GM12892 (cell line): ENCODE results near the gene PPP2R3B.

ENCODE experiments used
- POLR2A ChIP-seq: IDR thresholded peaks from 2 replicates; pipeline ENCODE4 v1.6.1; 2011; ENCODE audit warnings: low read depth, low read length, control low read depth
- POLR2AphosphoS5 ChIP-seq: IDR thresholded peaks from 2 replicates; pipeline ENCODE4 v1.6.1; 2011; ENCODE audit warnings: low read depth, low read length, control low read depth
- TAF1 ChIP-seq: IDR thresholded peaks from 2 replicates; pipeline ENCODE4 v1.6.1; 2011; ENCODE audit warnings: low read depth, mild to moderate bottlenecking, control low read depth, low read length, borderline replicate concordance

DNA sequence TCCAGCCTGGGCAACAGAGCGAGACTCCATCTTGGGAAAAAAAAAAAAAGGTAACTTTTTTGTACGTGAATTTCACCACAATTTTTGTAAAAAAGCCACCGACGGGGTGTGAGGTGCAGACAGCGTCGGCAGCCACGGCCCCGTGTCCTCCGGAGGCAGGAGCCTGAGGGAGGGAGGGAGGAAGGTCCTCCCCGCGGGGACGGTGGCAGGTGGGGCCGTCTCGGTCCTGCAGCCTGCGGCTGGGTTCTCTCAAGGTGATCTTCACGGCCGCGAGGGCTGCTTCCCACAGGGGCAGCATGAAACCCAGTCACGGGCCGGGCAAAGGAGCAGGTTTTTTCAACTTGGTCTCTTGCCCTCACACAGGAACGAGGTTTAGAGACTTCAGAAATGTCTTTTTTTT lies 91.6 kb downstream of the PPP2R3B start:
- TF ChIP-seq POLR2A (no peak), POLR2AphosphoS5 (no peak), TAF1 (no peak)
